ENCODE data around the gene PTPRJ. TPM values are rescaled to one million over a fixed set of nuclear protein-coding genes. Genes with fewer than 3 reads are reported as not detected.

Gene PTPRJ
- total and polyA plus RNA-seq, 2 experiments from 2014 or later, result 8.9 to 12.4 TPM

DNA sequence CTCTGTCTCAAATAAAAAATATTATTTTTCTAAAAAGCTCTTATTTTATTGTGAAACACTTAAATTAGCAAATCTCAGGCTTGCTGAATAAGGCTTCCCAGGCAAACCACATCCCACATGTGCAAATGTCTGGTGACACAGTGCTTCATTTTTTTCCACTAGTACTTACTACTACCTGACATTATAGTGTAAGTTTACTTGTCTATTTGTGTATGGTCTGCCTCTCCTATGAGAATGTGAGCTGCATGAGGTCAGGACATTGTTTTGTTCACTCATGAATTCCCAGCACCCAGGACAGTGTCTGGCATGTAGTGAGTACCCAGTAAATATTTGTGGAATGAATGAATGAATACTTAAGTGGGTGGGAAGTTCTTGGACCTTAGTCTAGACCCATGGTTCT, 103.1 kb downstream of the PTPRJ start:
- DNase-seq (ENCODE audit: low read depth in 1 of 2, low spot score in 1 of 2), result peak in 1 of 2 donors; percentile 36
- TF ChIP-seq, protein P1, sequence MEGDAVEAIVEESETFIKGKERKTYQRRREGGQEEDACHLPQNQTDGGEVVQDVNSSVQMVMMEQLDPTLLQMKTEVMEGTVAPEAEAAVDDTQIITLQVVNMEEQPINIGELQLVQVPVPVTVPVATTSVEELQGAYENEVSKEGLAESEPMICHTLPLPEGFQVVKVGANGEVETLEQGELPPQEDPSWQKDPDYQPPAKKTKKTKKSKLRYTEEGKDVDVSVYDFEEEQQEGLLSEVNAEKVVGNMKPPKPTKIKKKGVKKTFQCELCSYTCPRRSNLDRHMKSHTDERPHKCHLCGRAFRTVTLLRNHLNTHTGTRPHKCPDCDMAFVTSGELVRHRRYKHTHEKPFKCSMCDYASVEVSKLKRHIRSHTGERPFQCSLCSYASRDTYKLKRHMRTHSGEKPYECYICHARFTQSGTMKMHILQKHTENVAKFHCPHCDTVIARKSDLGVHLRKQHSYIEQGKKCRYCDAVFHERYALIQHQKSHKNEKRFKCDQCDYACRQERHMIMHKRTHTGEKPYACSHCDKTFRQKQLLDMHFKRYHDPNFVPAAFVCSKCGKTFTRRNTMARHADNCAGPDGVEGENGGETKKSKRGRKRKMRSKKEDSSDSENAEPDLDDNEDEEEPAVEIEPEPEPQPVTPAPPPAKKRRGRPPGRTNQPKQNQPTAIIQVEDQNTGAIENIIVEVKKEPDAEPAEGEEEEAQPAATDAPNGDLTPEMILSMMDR (IDR thresholded peaks at IDR 0.05; ENCODE audit: low read depth, low read length), result no peak
- H3K4me3 ChIP-seq, result no peak overlapping the region

DNA sequence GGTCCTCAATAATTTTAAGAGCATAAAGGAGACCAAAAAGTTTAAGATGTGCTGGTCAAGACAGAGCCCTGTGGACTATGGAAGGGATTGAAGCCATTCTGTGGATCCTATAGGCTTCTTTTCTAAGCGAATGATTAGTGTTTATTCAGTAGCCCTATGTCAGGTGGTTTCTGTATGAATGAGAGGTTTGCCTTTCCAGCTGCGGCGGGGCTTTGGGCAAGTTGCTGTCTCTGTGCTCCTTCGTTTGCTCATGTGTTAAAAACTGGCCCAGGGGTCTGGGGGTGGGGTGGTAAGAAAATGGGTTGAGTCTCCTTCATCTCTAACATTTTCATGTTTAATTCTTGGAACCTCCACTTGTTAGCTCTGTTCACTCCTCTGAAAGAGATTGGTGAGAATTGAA, 105.3 kb downstream of the PTPRJ start:
- no peak overlapping the region for H3K4me3 ChIP-seq
- no peaks in the 10 kb centered on the region for H3K4me1 ChIP-seq (ENCODE audit: low read depth)
- TF ChIP-seq, protein P1 (IDR thresholded peaks at IDR 0.05; ENCODE audit: low read depth, low read length), result no peak
- no peaks in the 10 kb centered on the region for H3K27me3 ChIP-seq
- no peak overlapping the region for H3K27ac ChIP-seq
- H3K36me3 ChIP-seq, result no peaks in the 10 kb centered on the region
- H3K9me3 ChIP-seq (ENCODE audit: low read depth), result no peaks in the 10 kb centered on the region
- no peak for DNase-seq (ENCODE audit: low read depth in 1 of 2, low spot score in 1 of 2)

More for the DNA sequence above, 103.1 kb downstream of the PTPRJ start:
- no peaks in the 10 kb centered on the region for H3K36me3 ChIP-seq
- no peaks in the 10 kb centered on the region for H3K9me3 ChIP-seq (ENCODE audit: low read depth)
- no peaks in the 10 kb centered on the region for H3K27me3 ChIP-seq
- no peak overlapping the region for H3K27ac ChIP-seq
- no peaks in the 10 kb centered on the region for H3K4me1 ChIP-seq (ENCODE audit: low read depth)

DNA sequence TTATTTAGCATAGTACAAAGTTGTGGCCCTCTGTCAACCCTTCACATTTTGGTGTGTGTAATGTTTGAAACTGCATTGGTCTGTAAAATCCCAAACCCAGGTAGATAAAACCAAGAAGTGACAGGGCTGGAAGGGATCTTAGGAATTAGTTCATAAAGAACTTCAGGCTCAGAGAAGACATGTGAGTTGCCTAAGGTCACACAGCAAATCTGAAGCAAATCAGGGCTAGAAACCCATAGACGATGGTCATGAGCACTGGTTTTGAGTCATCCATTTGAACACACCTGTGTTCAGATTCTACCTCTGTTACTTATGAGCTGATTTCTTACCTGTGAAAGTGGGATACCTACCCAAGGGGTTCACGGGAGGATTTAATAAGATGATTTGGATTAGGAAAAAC, 107.1 kb downstream of the PTPRJ start:
- TF ChIP-seq, protein P1 (IDR thresholded peaks at IDR 0.05; ENCODE audit: low read depth, low read length), result no peak
- Histone ChIP-seq H3K4me3 (no peak overlapping the region), H3K9me3 (ENCODE audit: low read depth) (no peaks in the 10 kb centered on the region), H3K27ac (no peak overlapping the region), H3K27me3 (no peaks in the 10 kb centered on the region), H3K4me1 (ENCODE audit: low read depth) (no peaks in the 10 kb centered on the region), H3K36me3 (no peaks in the 10 kb centered on the region)
- DNase-seq (ENCODE audit: low read depth in 1 of 2, low spot score in 1 of 2), result no peak

DNA sequence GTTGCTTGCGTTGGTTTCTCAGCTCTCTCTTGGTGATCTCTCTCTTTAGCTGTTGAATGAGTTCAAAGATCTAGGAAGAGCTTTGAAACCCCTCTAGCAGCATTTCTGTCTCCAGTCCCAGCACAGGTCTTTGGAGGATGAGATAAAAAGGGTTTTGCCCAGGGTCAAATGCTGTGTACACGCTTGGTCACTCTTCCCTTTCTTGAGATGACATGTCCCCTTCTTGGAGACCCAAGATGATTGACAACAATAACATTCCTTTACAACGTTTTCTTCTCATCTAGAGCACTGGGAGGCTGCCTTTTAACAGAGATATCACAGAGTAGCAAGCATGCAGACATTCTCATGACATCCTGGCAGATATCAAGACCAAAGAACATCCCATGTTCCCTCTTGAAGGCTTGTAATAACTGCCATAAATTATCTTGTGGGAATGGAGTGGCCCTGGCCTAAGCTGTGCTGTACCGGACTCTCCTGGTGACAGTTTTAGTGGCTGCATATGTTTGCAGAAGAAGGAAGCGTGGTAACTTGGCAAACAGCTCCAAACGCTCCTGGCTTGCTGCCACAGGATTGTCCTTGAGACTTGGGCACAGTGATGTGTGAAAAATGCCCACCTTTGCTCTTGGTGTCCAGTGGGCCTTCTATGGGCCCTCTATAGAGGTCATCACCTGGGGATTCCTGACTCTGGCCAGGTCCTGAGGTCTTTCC, 107.8 kb downstream of the PTPRJ start:
- H3K36me3 ChIP-seq, result no peaks in the 10 kb centered on the region
- no peaks in the 10 kb centered on the region for H3K4me1 ChIP-seq (ENCODE audit: low read depth)
- H3K27me3 ChIP-seq, result no peaks in the 10 kb centered on the region
- no peak overlapping the region for H3K27ac ChIP-seq
- TF ChIP-seq, protein P1 (IDR thresholded peaks at IDR 0.05; ENCODE audit: low read depth, low read length), result no peak
- no peak overlapping the region for H3K4me3 ChIP-seq
- H3K9me3 ChIP-seq (ENCODE audit: low read depth), result no peaks in the 10 kb centered on the region
- no peak for DNase-seq (ENCODE audit: low read depth in 1 of 2, low spot score in 1 of 2)

DNA sequence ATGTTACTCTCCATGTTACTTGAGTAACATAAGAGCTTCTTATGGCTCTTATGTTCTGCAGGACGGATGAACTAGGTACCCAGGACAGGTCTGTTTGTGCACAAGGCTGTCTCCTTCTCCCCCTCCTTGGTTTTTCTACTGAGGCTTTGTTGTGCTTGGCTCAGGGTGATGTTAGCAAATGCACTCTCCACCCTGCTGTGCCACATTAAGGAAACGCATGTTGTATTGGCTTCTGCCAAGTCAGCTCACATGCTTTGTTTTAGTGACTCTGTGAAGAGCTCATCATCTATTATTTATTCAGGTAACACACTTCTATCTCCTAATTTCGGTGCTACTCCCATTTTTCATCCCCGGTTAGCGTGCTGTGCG, 108.3 kb downstream of the PTPRJ start:
- no peak overlapping the region for H3K4me3 ChIP-seq
- no peaks in the 10 kb centered on the region for H3K9me3 ChIP-seq (ENCODE audit: low read depth)
- H3K27me3 ChIP-seq, result no peaks in the 10 kb centered on the region
- no peak overlapping the region for H3K27ac ChIP-seq
- H3K36me3 ChIP-seq, result no peaks in the 10 kb centered on the region
- H3K4me1 ChIP-seq (ENCODE audit: low read depth), result peaks cover 5% of the 10 kb centered on the region
- TF ChIP-seq, protein P1 (IDR thresholded peaks at IDR 0.05; ENCODE audit: low read depth, low read length), result no peak
- no peak for DNase-seq (ENCODE audit: low read depth in 1 of 2, low spot score in 1 of 2)

Data from cardiac muscle cell (in vitro differentiated cells and primary cell).